ENCODE results near the gene KIF21A. TPM values are rescaled to one million over a fixed set of nuclear protein-coding genes. Genes with fewer than 3 reads are reported as not detected.
"Not testable (repeated sequence)": the region's sequence is repeated elsewhere in the genome, so short reads cannot be mapped to it uniquely, and the experiment has no call there.

KIF21A gene
- total and polyA plus RNA-seq, 11 donors = 27.9 to 53.1 (median 44.1) TPM

DNA sequence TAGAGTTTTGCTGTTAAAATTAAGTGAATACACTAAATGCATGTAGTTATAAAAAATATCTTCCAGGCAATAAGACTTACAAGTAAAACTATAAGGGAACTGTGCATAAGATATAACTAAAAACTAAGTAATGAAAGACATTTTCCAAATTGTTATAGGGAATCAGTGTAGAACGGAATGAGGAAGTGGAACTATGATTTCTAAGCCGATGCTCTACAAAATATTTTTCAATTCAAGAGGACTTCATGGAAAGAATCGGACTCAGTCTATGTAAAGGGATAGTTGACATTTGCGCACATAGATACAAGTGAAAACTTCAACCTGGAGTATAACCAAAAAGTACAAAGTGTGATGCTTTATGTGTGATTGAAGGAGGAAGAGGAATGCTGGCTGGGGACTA, 40.1 kb upstream of the KIF21A start:
- ATAC-seq = no peak
- no peak for TF ChIP-seq POLR2A (IDR thresholded peaks at IDR 0.05)
- TF ChIP-seq, protein P1, sequence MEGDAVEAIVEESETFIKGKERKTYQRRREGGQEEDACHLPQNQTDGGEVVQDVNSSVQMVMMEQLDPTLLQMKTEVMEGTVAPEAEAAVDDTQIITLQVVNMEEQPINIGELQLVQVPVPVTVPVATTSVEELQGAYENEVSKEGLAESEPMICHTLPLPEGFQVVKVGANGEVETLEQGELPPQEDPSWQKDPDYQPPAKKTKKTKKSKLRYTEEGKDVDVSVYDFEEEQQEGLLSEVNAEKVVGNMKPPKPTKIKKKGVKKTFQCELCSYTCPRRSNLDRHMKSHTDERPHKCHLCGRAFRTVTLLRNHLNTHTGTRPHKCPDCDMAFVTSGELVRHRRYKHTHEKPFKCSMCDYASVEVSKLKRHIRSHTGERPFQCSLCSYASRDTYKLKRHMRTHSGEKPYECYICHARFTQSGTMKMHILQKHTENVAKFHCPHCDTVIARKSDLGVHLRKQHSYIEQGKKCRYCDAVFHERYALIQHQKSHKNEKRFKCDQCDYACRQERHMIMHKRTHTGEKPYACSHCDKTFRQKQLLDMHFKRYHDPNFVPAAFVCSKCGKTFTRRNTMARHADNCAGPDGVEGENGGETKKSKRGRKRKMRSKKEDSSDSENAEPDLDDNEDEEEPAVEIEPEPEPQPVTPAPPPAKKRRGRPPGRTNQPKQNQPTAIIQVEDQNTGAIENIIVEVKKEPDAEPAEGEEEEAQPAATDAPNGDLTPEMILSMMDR (IDR thresholded peaks at IDR 0.05) = no peak
- no peak overlapping the region for H3K4me3 ChIP-seq
- H3K27ac ChIP-seq = no peak overlapping the region
- H3K9me3 ChIP-seq = no peaks in the 10 kb centered on the region
- no peak for DNase-seq
- no peaks in the 10 kb centered on the region for H3K27me3 ChIP-seq
- WGBS, 4 donors = 85 to 90% (median 88%) methylated on average over 4 of the region's 4 CpGs
- H3K4me1 ChIP-seq = no peaks in the 10 kb centered on the region
- no peaks in the 10 kb centered on the region for H3K36me3 ChIP-seq
- intact Hi-C loops (cut with DNase I) = no loop called here

- WGBS, 4 donors = 67 to 79% (median 73%) methylated on average over 5 of the region's 5 CpGs
- no peak for DNase-seq
- Histone ChIP-seq H3K36me3 (no peaks in the 10 kb centered on the region), H3K4me1 (no peaks in the 10 kb centered on the region), H3K4me3 (no peak overlapping the region), H3K27me3 (no peaks in the 10 kb centered on the region), H3K27ac (no peak overlapping the region), H3K9me3 (peaks cover 0 to 6% (median 0%) of the 10 kb centered on the region in 12 donors)
- no peak for ATAC-seq
- no peak for TF ChIP-seq POLR2A (IDR thresholded peaks at IDR 0.05)
- TF ChIP-seq, protein P1 (IDR thresholded peaks at IDR 0.05) = no peak
- intact Hi-C loops (cut with DNase I) = no loop called here
These were observed 34.0 kb upstream of the KIF21A start for GRCh38 chr12:39476894-39477293.

- no peak overlapping the region for H3K4me3 ChIP-seq
- 90 to 96% (median 92%) methylated on average over 4 of the region's 4 CpGs for WGBS, 4 donors
- TF ChIP-seq POLR2A (IDR thresholded peaks at IDR 0.05) = no peak
- TF ChIP-seq, protein P1 (IDR thresholded peaks at IDR 0.05) = no peak
- DNase-seq (no peak), ATAC-seq (no peak)
- peaks cover 0 to 6% (median 0%) of the 10 kb centered on the region in 12 donors for H3K9me3 ChIP-seq
- intact Hi-C loops (cut with DNase I) = no loop called here
- H3K27ac ChIP-seq = no peak overlapping the region
- H3K27me3 ChIP-seq = no peaks in the 10 kb centered on the region
- no peaks in the 10 kb centered on the region for H3K36me3 ChIP-seq
- no peaks in the 10 kb centered on the region for H3K4me1 ChIP-seq
These were observed 33.2 kb upstream of the KIF21A start for GRCh38 chr12:39476121-39476520.

DNA sequence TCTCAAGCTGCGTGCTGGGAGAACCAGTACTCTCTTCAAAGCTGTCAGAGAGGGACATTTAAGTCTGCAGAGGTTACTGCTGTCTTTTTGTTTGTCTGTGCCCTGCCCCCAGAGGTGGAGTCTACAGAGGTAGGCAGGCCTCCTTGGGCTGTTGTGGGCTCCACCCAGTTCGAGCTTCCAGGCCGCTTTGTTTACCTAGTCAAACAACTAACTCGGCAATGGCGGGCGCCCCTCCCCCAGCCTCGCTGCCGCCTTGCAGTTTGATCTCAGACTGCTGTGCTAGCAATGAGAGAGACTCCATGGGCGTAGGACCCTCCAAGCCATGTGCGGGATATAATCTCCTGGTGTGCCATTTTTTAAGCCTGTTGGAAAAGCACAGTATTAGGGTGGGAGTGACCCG, 32.2 kb upstream of the KIF21A start:
- H3K27ac ChIP-seq; H3K27me3 ChIP-seq; H3K4me1 ChIP-seq; H3K36me3 ChIP-seq; intact Hi-C loops (cut with DNase I); ATAC-seq; DNase-seq; H3K4me3 ChIP-seq; H3K9me3 ChIP-seq: not testable (repeated sequence)
- WGBS, 4 donors = 90 to 95% (median 93%) methylated on average over 10 to 11 of the region's 11 CpGs

- intact Hi-C loops (cut with DNase I) = no loop called here
These were observed 24.5 kb upstream of the KIF21A start for GRCh38 chr12:39467432-39467870.

More at GRCh38 chr12:39467432-39467870, 24.5 kb upstream of the KIF21A start:
- Histone ChIP-seq H3K4me3 (no peak overlapping the region), H3K27ac (no peak overlapping the region), H3K4me1 (no peaks in the 10 kb centered on the region), H3K27me3 (no peaks in the 10 kb centered on the region), H3K36me3 (no peaks in the 10 kb centered on the region), H3K9me3 (peaks cover 0 to 6% (median 0%) of the 10 kb centered on the region in 12 donors)
- ATAC-seq = no peak
- no peak for TF ChIP-seq POLR2A (IDR thresholded peaks at IDR 0.05)
- TF ChIP-seq, protein P1 (IDR thresholded peaks at IDR 0.05) = no peak
- DNase-seq = no peak
